NT2/D1 (cell line): ENCODE measurements around the gene PLA2G4A.

Source experiments
- SUZ12 ChIP-seq: IDR thresholded peaks from 2 replicates; pipeline ENCODE4 v1.6.1; 2011; ENCODE audit not compliant: insufficient read length, insufficient read depth; ENCODE audit errors: extremely low read depth
- YY1 ChIP-seq: IDR thresholded peaks from 2 replicates; pipeline ENCODE4 v1.6.1; 2011; ENCODE audit not compliant: insufficient read length, insufficient read depth
- ZNF274 ChIP-seq: IDR thresholded peaks from 2 replicates; pipeline ENCODE4 v1.6.1; 2011; ENCODE audit warnings: mild to moderate bottlenecking, low read depth, low read length

DNA sequence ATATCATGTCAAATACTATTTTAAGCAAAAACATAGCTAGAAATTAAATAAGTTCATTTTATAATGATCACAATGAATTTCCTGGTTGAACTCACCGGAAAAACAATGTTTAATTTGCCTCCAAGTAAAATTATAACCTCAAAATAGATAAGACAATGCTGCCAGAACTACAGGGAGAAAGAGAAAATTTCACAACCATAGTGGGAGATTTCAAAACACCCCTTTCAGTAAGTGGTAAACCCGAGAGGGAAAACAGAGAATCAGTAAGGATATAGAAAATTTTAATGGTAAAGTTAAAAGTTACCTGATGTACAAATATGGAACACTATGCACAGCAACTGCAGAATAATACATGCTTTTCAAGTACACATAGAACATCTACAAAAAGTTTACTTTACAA is 43.2 kb upstream of the PLA2G4A start:
- TF ChIP-seq YY1 = no peak
- TF ChIP-seq ZNF274 = no peak
- no peak for TF ChIP-seq SUZ12
